CD14-positive monocyte (primary cell): Measurements from ENCODE around the gene PREX1. TPM values are rescaled to one million over a fixed set of nuclear protein-coding genes. Genes with fewer than 3 reads are reported as not detected.

Source experiments
- DNase-seq, 3 donors: peaks; one replicate each; pipeline ENCODE4 v3.0.0-alpha.2; 2011 to 2022
- H2AFZ ChIP-seq: 2 replicates; pipeline ENCODE4 v1.6.0; 2012; ENCODE audit warnings: mild to moderate bottlenecking, low read depth, low read length, inconsistent platforms; ENCODE audit not compliant: insufficient read depth, poor library complexity, severe bottlenecking
- H3K27ac ChIP-seq, 2 donors: 1 replicate in 1 of 2; 2 replicates in 1 of 2; pipeline ENCODE4 v1.5.1; 2012 to 2013; ENCODE audit warnings: low read length in 2 of 2, control low read depth in 1 of 2, inconsistent platforms in 1 of 2, low read depth in 1 of 2, mild to moderate bottlenecking in 1 of 2
- H3K27me3 ChIP-seq, 2 donors: one replicate each; pipeline versions ENCODE4 v1.6.0 to v1.6.1; 2011 to 2013; ENCODE audit warnings: low read length in 2 of 2; ENCODE audit not compliant: control insufficient read depth in 2 of 2, insufficient read depth in 2 of 2
- H3K36me3 ChIP-seq, 2 donors: replicated peaks in 1 of 2; 1 replicate in 1 of 2; 2 replicates in 1 of 2; pipeline versions ENCODE4 v1.5.1 to v1.6.1; 2012 to 2013; ENCODE audit warnings: low read length in 2 of 2, control low read depth in 1 of 2, inconsistent platforms in 1 of 2, mild to moderate bottlenecking in 1 of 2; ENCODE audit not compliant: insufficient read depth in 2 of 2, control insufficient read depth in 1 of 2
- H3K4me1 ChIP-seq, 2 donors: 1 replicate in 1 of 2; 2 replicates in 1 of 2; pipeline versions ENCODE4 v1.5.1 to v1.6.1; 2012 to 2013; ENCODE audit warnings: low read length in 2 of 2, control low read depth in 1 of 2, inconsistent platforms in 1 of 2, mild to moderate bottlenecking in 1 of 2, moderate library complexity in 1 of 2; ENCODE audit not compliant: insufficient read depth in 2 of 2, control insufficient read depth in 1 of 2
- H3K4me2 ChIP-seq: replicated peaks from 2 replicates; pipeline ENCODE3; 2012; ENCODE audit warnings: low read length, moderate library complexity, mild to moderate bottlenecking; ENCODE audit not compliant: poor library complexity, severe bottlenecking; ENCODE audit errors: extremely low read depth
- H3K4me3 ChIP-seq, 3 experiments: fragments of 200-600 bp in 1 of 3; sonication (generic) in 1 of 3; replicated peaks in 1 of 3; 1 replicate in 2 of 3; 2 replicates in 1 of 3; pipeline ENCODE4 v1.5.1; 2011 to 2013; ENCODE audit warnings: low read length in 3 of 3, mild to moderate bottlenecking in 3 of 3, control low read depth in 2 of 3, low read depth in 2 of 3, inconsistent platforms in 1 of 3, moderate library complexity in 1 of 3
- H3K79me2 ChIP-seq: 2 replicates; pipeline ENCODE4 v1.6.0; 2012; ENCODE audit warnings: mild to moderate bottlenecking, control low read depth, inconsistent platforms, low read length, moderate library complexity; ENCODE audit not compliant: insufficient read depth
- H3K9ac ChIP-seq: 2 replicates; pipeline ENCODE4 v1.6.0; 2017; ENCODE audit warnings: low read length, mild to moderate bottlenecking; ENCODE audit not compliant: insufficient read depth, poor library complexity, severe bottlenecking
- H3K9me3 ChIP-seq, 2 donors: replicated peaks in 1 of 2; 1 replicate in 1 of 2; 2 replicates in 1 of 2; pipeline versions ENCODE4 v1.5.1 to v1.6.1; 2012 to 2013; ENCODE audit warnings: low read length in 2 of 2, control low read depth in 1 of 2; ENCODE audit not compliant: control insufficient read depth in 1 of 2, insufficient read depth in 1 of 2
- H4K20me1 ChIP-seq: 2 replicates; pipeline ENCODE4 v1.6.0; 2012; ENCODE audit warnings: mild to moderate bottlenecking, low read length, control low read depth, moderate library complexity; ENCODE audit not compliant: insufficient read depth
- H3K27ac Mint-ChIP-seq, 7 donors: one replicate each; pipeline ENCODE4 v1.8.0; 2020; ENCODE audit warnings: mild to moderate bottlenecking in 7 of 7, mixed read lengths in 7 of 7, moderate library complexity in 6 of 7, inconsistent platforms in 2 of 7
- H3K27me3 Mint-ChIP-seq, 3 donors: one replicate each; pipeline ENCODE4 v1.8.0; 2021 to 2022; ENCODE audit warnings: low read depth in 3 of 3, mild to moderate bottlenecking in 3 of 3, mixed read lengths in 3 of 3, moderate library complexity in 3 of 3, inconsistent platforms in 1 of 3
- H3K36me3 Mint-ChIP-seq, 2 donors: one replicate each; pipeline ENCODE4 v1.8.0; 2020; ENCODE audit warnings: mixed read lengths in 2 of 2, inconsistent platforms in 1 of 2, mild to moderate bottlenecking in 1 of 2
- H3K4me1 Mint-ChIP-seq: one replicate; pipeline ENCODE4 v1.8.0; 2020; ENCODE audit warnings: mild to moderate bottlenecking, mixed read lengths
- H3K4me3 Mint-ChIP-seq, 2 donors: one replicate each; pipeline ENCODE4 v1.8.0; 2020; ENCODE audit warnings: mild to moderate bottlenecking in 2 of 2, mixed read lengths in 2 of 2, moderate library complexity in 1 of 2
- H3K9me3 Mint-ChIP-seq, 7 donors: one replicate each; pipeline ENCODE4 v1.8.0; 2020 to 2022; ENCODE audit warnings: mixed read lengths in 7 of 7, mild to moderate bottlenecking in 6 of 7, moderate library complexity in 6 of 7, inconsistent platforms in 2 of 7
- WGBS: methylation state at CpG from one replicate; pipeline ENCODE4 v1.1.5; 2013; ENCODE audit warnings: missing lambda C conversion rate; ENCODE audit not compliant: insufficient coverage; 5-methylcytosine and 5-hydroxymethylcytosine counted together
- intact Hi-C, 2 donors: fragments of 100-400 bp; cut with micrococcal nuclease; formaldehyde crosslinking; loops; one replicate each; pipeline versions ENCODE4 v1.15.0 to v1.15.1; 2023
- polyA plus RNA-seq, 3 donors: library from polyadenylated mRNA; depleted of rRNA in 1 of 3; unstranded in 2 of 3; stranded (reverse) in 1 of 3; fragments of 300-500 nt in 2 of 3; fragments of >200 nt in 1 of 3; fragmentation: Illumina TruSeq in 2 of 3; gene quantifications; 1 replicate in 2 of 3; 2 replicates in 1 of 3; pipeline ENCODE4 v1.2.3, GENCODE V29; 2012 to 2021
- TF ChIP-seq, protein P1 (sequence below): fragments of 200-600 bp; IDR thresholded peaks from one replicate; pipeline ENCODE4 v1.8.0; 2022; ENCODE audit warnings: antibody characterized with exemption, mild to moderate bottlenecking

Gene PREX1
- polyA plus RNA-seq, 3 donors, result 24.3 to 114 (median 27.5) TPM

DNA sequence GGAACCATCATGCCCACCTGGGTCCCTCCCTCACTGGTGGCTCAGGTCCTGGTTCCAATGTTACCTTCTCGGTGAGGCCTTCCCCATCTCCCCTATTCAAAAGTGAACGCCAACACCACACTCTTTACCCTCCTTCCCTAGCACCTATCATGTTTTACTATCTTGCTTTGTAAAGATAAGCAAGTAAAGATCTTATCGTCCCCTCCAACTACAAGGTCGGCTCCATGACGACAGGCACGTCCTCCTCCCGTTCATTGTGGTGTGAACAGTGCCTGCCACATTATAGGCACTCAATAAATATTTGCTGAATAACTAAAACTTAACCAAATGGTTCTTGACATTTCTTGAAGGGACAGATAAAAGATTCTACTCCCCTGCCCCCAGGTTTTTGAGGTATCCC lies 147.1 kb downstream of the PREX1 start:
- Histone ChIP-seq H3K4me1 (no peaks in the 10 kb centered on the region), H3K9ac (no peak overlapping the region), H3K4me3 (no peak overlapping the region), H3K27me3 (no peaks in the 10 kb centered on the region), H4K20me1 (peaks cover 100% of the 10 kb centered on the region), H3K36me3 (peaks cover 98 to 100% of the 10 kb centered on the region in 2 donors), H2AFZ (no peak overlapping the region), H3K4me2 (no peak overlapping the region), H3K27ac (no peak overlapping the region), H3K9me3 (no peaks in the 10 kb centered on the region), H3K79me2 (peaks cover 15% of the 10 kb centered on the region)
- Mint-ChIP-seq H3K4me3 (no peak overlapping the region), H3K4me1 (peaks cover 4% of the 10 kb centered on the region), H3K9me3 (peaks cover 0 to 4% (median 0%) of the 10 kb centered on the region in 7 donors), H3K27me3 (no peaks in the 10 kb centered on the region), H3K36me3 (peaks cover 0 to 44% of the 10 kb centered on the region in 2 donors), H3K27ac (no peak overlapping the region)
- intact Hi-C loops, result no loop called here
- WGBS, result no CpG with 5 or more reads among the region's 7 CpGs
- TF ChIP-seq, protein P1, sequence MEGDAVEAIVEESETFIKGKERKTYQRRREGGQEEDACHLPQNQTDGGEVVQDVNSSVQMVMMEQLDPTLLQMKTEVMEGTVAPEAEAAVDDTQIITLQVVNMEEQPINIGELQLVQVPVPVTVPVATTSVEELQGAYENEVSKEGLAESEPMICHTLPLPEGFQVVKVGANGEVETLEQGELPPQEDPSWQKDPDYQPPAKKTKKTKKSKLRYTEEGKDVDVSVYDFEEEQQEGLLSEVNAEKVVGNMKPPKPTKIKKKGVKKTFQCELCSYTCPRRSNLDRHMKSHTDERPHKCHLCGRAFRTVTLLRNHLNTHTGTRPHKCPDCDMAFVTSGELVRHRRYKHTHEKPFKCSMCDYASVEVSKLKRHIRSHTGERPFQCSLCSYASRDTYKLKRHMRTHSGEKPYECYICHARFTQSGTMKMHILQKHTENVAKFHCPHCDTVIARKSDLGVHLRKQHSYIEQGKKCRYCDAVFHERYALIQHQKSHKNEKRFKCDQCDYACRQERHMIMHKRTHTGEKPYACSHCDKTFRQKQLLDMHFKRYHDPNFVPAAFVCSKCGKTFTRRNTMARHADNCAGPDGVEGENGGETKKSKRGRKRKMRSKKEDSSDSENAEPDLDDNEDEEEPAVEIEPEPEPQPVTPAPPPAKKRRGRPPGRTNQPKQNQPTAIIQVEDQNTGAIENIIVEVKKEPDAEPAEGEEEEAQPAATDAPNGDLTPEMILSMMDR, result no peak
- DNase-seq, result no peak

DNA sequence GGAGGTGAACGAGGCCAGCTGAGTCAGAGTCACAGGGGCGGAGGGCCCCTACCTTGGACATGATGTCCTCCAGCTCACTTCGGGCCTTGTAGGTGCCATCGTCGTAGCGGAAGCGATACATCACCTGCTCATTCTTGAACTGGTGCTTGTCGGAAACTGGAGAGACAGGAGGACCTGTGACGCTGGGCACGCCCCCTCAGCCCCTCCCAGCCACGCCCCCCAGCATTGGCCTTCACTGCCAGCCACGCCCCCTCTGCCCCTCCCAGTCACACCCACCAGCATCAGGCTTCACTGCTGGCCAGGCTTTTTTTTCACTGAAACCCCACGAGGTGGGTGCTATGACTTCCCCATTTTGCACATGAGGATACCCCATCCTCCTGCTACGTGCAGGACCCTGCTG lies 148.2 kb downstream of the PREX1 start:
- no peak overlapping the region for H3K4me3 ChIP-seq
- no peak overlapping the region for H3K9ac ChIP-seq
- Mint-ChIP-seq H3K9me3 (peaks cover 0 to 4% (median 0%) of the 10 kb centered on the region in 7 donors), H3K36me3 (peaks cover under 1 to 43% of the 10 kb centered on the region in 2 donors), H3K27ac (peak overlapping the region in 2 of 7 donors; percentile 5 to 46), H3K4me1 (peaks cover 7% of the 10 kb centered on the region), H3K4me3 (no peak overlapping the region), H3K27me3 (no peaks in the 10 kb centered on the region)
- peaks cover 97 to 100% of the 10 kb centered on the region in 2 donors for H3K36me3 ChIP-seq
- DNase-seq, result no peak
- no peaks in the 10 kb centered on the region for H3K9me3 ChIP-seq
- peaks cover 100% of the 10 kb centered on the region for H4K20me1 ChIP-seq
- TF ChIP-seq, protein P1, result no peak
- intact Hi-C loops, result no loop called here
- no peaks in the 10 kb centered on the region for H3K27me3 ChIP-seq
- H3K4me2 ChIP-seq, result no peak overlapping the region
- H3K4me1 ChIP-seq, result peaks cover 0 to 1% of the 10 kb centered on the region in 2 donors
- peaks cover 16% of the 10 kb centered on the region for H3K79me2 ChIP-seq
- WGBS, result 96% methylated on average over 10 of the region's 14 CpGs
- H2AFZ ChIP-seq, result no peak overlapping the region
- H3K27ac ChIP-seq, result peak overlapping the region in 1 of 2 donors; percentile 47
